Liver (tissue), 9 donors: Measurements from ENCODE around the gene ANKRD13B. TPM values are rescaled to one million over a fixed set of nuclear protein-coding genes. Genes with fewer than 3 reads are reported as not detected.

Experiments used
- DNase-seq: peaks from one replicate; pipeline ENCODE4 v3.0.0-alpha.2; 2017; ENCODE audit warnings: low spot score
- H3K27ac ChIP-seq, 2 donors: one replicate each; pipeline ENCODE4 v1.7.0; 2013; ENCODE audit warnings: inconsistent platforms in 2 of 2, low read length in 2 of 2, control low read depth in 1 of 2, low read depth in 1 of 2, mild to moderate bottlenecking in 1 of 2
- H3K27me3 ChIP-seq, 4 donors: one replicate each; pipeline versions ENCODE4 v1.6.1 to v1.7.0; 2013; ENCODE audit warnings: low read length in 3 of 4, inconsistent platforms in 1 of 4, mild to moderate bottlenecking in 1 of 4, moderate library complexity in 1 of 4; ENCODE audit not compliant: control insufficient read depth in 4 of 4, insufficient read depth in 4 of 4
- H3K36me3 ChIP-seq, 4 donors: one replicate each; pipeline versions ENCODE4 v1.6.1 to v1.7.0; 2013; ENCODE audit warnings: low read length in 3 of 4, mild to moderate bottlenecking in 3 of 4, low read depth in 1 of 4, moderate library complexity in 1 of 4; ENCODE audit not compliant: control insufficient read depth in 4 of 4, insufficient read depth in 3 of 4
- H3K4me1 ChIP-seq, 4 donors: one replicate each; pipeline versions ENCODE4 v1.6.1 to v1.7.0; 2013; ENCODE audit warnings: low read length in 3 of 4, mild to moderate bottlenecking in 3 of 4, moderate library complexity in 1 of 4; ENCODE audit not compliant: control insufficient read depth in 4 of 4, insufficient read depth in 4 of 4
- H3K4me3 ChIP-seq, 3 donors: one replicate each; pipeline versions ENCODE4 v1.6.1 to v1.7.0; 2013; ENCODE audit warnings: low read length in 3 of 3, control low read depth in 1 of 3, low read depth in 1 of 3, mild to moderate bottlenecking in 1 of 3
- H3K9ac ChIP-seq, 2 donors: one replicate each; pipeline ENCODE4 v1.7.0; 2013; ENCODE audit warnings: low read length in 2 of 2, mild to moderate bottlenecking in 2 of 2, moderate library complexity in 2 of 2, control low read depth in 1 of 2, low read depth in 1 of 2
- H3K9me3 ChIP-seq, 4 donors: one replicate each; pipeline versions ENCODE4 v1.6.1 to v1.7.0; 2013; ENCODE audit warnings: low read length in 3 of 4; ENCODE audit not compliant: control insufficient read depth in 4 of 4
- ATF3 ChIP-seq: IDR thresholded peaks from 2 replicates; pipeline ENCODE4 v1.6.1; 2016; ENCODE audit warnings: antibody characterized with exemption
- CTCF ChIP-seq: fragments of 150-350 bp; IDR thresholded peaks from 2 replicates; pipeline ENCODE4 v1.5.1; 2017; ENCODE audit warnings: improper control_type of control experiment, low read depth, low read length; ENCODE audit not compliant: missing input control
- EGR1 ChIP-seq, 2 donors: IDR thresholded peaks; 2 replicates each; pipeline ENCODE4 v1.6.1; 2016 to 2018; ENCODE audit warnings: antibody characterized with exemption in 2 of 2, low read depth in 2 of 2
- FOXA1 ChIP-seq: IDR thresholded peaks from 2 replicates; pipeline ENCODE4 v1.6.1; 2016; ENCODE audit warnings: antibody characterized with exemption
- FOXA2 ChIP-seq: IDR thresholded peaks from 2 replicates; pipeline ENCODE4 v1.6.1; 2016; ENCODE audit warnings: antibody characterized with exemption
- GABPA ChIP-seq, 2 donors: IDR thresholded peaks in 1 of 2; conservative IDR thresholded peaks in 1 of 2; 2 replicates each; pipeline ENCODE4 v1.6.1; 2016; ENCODE audit warnings: antibody characterized with exemption in 2 of 2, mild to moderate bottlenecking in 1 of 2, moderate library complexity in 1 of 2
- HNF4A ChIP-seq, 2 donors: conservative IDR thresholded peaks; 2 replicates each; pipeline ENCODE4 v1.6.1; 2016; ENCODE audit warnings: antibody characterized with exemption in 2 of 2, mild to moderate bottlenecking in 2 of 2
- HNF4G ChIP-seq: IDR thresholded peaks from 2 replicates; pipeline ENCODE4 v1.6.1; 2016; ENCODE audit warnings: antibody characterized with exemption
- JUND ChIP-seq, 2 donors: IDR thresholded peaks; 2 replicates each; pipeline ENCODE4 v1.6.1; 2016; ENCODE audit warnings: antibody characterized with exemption in 2 of 2
- NR2F2 ChIP-seq: IDR thresholded peaks from 2 replicates; pipeline ENCODE4 v1.6.1; 2016; ENCODE audit warnings: antibody characterized with exemption
- RAD21 ChIP-seq, 2 donors: IDR thresholded peaks; 2 replicates each; pipeline ENCODE4 v1.6.1; 2016; ENCODE audit warnings: antibody characterized with exemption in 2 of 2, mild to moderate bottlenecking in 2 of 2
- RXRA ChIP-seq, 2 donors: IDR thresholded peaks; 2 replicates each; pipeline ENCODE4 v1.6.1; 2017 to 2018; ENCODE audit warnings: antibody characterized with exemption in 2 of 2, mild to moderate bottlenecking in 1 of 2
- SP1 ChIP-seq: IDR thresholded peaks from 2 replicates; pipeline ENCODE4 v1.6.1; 2018; ENCODE audit warnings: antibody characterized with exemption, mild to moderate bottlenecking
- TAF1 ChIP-seq: conservative IDR thresholded peaks from 2 replicates; pipeline ENCODE4 v1.6.1; 2016; ENCODE audit warnings: antibody characterized with exemption, mild to moderate bottlenecking
- YY1 ChIP-seq: IDR thresholded peaks from 2 replicates; pipeline ENCODE4 v1.6.1; 2016; ENCODE audit warnings: antibody characterized with exemption, mild to moderate bottlenecking
- WGBS: extraction: QIAGEN DNeasy Blood & Tissue Kit; methylation state at CpG from one replicate; pipeline ENCODE4 v1.1.7; 2013; 5-methylcytosine and 5-hydroxymethylcytosine counted together
- polyA plus RNA-seq, 2 donors: library from polyadenylated mRNA; stranded (reverse) in 1 of 2; unstranded in 1 of 2; fragments of 200-250 nt in 1 of 2; fragments of >200 nt in 1 of 2; fragmentation: Nextera tagmentation in 1 of 2; extraction: Ambion mirVana in 1 of 2; gene quantifications; one replicate each; pipeline versions ENCODE4 v1.2.1 to v1.2.3, GENCODE V29; 2013 to 2015
- total RNA-seq, 2 donors: library from RNA; depleted of rRNA; stranded (reverse); fragments of >200 nt; gene quantifications; one replicate each; pipeline ENCODE4 v1.2.3, GENCODE V29; 2014
- TF ChIP-seq, protein P1 (sequence below): IDR thresholded peaks from 2 replicates; pipeline ENCODE4 v1.6.1; 2016; ENCODE audit warnings: antibody characterized with exemption
- TF ChIP-seq, protein P2 (sequence below): IDR thresholded peaks from 2 replicates; pipeline ENCODE4 v1.6.1; 2016; ENCODE audit warnings: antibody characterized with exemption
- TF ChIP-seq, protein P3 (sequence below): IDR thresholded peaks from 2 replicates; pipeline ENCODE4 v1.6.1; 2016; ENCODE audit warnings: antibody characterized with exemption, mild to moderate bottlenecking
- donor health status: healthy.
- donor health status: healthy.
- donor health status: healthy.
- donor health status: healthy.
- donor health status: healthy.

ANKRD13B gene
- total and polyA plus RNA-seq, 4 donors: 0.06 to 1.6 (median 0.51) TPM

DNA sequence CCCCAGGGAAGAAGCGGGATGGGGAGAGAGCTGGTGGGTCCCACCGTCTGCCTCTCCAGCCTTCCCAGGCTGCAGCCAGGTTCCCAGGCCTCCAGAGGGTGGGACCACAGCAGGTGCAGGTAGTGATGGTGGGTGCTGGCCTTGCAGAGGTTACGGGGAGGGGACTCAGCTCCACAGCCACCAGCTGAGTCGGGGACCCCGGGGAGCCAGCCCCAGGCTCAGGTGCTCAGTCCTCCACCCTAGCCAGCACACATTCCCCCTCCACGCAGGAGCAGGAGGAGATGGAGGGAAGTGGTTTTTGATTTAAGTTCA lies 19.4 kb upstream of the ANKRD13B start:
- Histone ChIP-seq H3K4me1 (peaks cover 21 to 58% (median 46%) of the 10 kb centered on the region in 4 donors), H3K36me3 (peaks cover 3 to 19% (median 6%) of the 10 kb centered on the region in 4 donors), H3K27ac (peak overlapping the region; percentile 53 to 72), H3K9ac (no peak overlapping the region), H3K27me3 (no peaks in the 10 kb centered on the region), H3K4me3 (no peak overlapping the region), H3K9me3 (no peaks in the 10 kb centered on the region)
- WGBS: 93% methylated on average over 6 of the region's 6 CpGs
- TF ChIP-seq SP1 (no peak), EGR1 (IDR thresholded peaks at IDR 0.05; ENCODE audit: low read depth in 2 of 2) (no peak), FOXA2 (no peak), NR2F2 (no peak), FOXA1 (no peak), HNF4G (no peak), ATF3 (no peak), TAF1 (no peak), RAD21 (IDR thresholded peaks at IDR 0.05) (no peak), GABPA (IDR thresholded peaks at IDR 0.05 in 1 of 2, conservative IDR thresholded peaks at IDR 0.05 in 1 of 2) (no peak), JUND (IDR thresholded peaks at IDR 0.05) (no peak), RXRA (IDR thresholded peaks at IDR 0.05) (no peak), CTCF (no peak)
- TF ChIP-seq, protein P1, sequence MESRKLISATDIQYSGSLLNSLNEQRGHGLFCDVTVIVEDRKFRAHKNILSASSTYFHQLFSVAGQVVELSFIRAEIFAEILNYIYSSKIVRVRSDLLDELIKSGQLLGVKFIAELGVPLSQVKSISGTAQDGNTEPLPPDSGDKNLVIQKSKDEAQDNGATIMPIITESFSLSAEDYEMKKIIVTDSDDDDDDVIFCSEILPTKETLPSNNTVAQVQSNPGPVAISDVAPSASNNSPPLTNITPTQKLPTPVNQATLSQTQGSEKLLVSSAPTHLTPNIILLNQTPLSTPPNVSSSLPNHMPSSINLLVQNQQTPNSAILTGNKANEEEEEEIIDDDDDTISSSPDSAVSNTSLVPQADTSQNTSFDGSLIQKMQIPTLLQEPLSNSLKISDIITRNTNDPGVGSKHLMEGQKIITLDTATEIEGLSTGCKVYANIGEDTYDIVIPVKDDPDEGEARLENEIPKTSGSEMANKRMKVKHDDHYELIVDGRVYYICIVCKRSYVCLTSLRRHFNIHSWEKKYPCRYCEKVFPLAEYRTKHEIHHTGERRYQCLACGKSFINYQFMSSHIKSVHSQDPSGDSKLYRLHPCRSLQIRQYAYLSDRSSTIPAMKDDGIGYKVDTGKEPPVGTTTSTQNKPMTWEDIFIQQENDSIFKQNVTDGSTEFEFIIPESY: no peak
- TF ChIP-seq, protein P2, sequence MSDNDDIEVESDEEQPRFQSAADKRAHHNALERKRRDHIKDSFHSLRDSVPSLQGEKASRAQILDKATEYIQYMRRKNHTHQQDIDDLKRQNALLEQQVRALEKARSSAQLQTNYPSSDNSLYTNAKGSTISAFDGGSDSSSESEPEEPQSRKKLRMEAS: no peak
- DNase-seq: no peak

DNA sequence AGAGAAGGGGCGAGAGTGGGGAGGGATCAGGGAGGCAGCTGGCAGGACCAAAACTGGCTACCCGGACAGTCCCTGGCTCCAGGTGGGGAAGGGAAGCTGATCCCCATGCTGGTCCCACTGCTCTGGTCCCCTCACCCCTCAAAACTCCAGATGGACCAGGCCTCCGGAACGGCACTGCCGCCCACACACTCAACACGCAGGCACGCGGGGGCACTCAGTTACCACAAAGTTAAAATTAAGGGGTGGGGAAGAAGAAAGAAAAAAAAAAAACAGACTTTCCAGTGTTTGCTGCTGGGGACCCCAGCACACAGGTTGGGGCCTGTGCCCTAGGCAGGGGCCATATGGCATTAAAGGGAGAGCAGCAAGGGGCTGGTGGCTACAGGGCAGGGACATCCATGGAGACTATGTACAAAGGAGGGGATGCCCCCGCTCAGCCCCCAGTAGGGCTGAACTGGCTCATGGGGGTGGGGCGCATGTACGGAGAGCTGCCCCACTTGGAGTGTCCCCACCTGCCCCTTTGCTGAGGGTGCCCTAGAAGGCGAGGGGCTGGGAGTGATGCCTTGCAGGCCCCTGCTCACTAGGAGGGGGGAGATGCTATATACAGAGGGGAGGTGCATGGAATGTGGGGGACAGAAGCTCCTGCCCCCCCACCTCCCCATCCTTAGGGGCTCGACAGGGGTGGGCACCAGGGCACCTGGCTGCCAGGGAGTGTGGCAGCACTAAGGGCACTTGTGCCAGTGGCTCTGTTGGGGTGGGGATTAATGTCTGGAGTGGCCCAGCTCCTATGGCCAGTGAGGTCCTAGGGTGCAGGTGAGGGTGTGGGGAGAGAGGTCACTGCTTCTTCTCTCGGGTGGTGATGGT lies 18.8 kb upstream of the ANKRD13B start:
- H3K4me3 ChIP-seq: no peak overlapping the region
- DNase-seq: no peak
- H3K36me3 ChIP-seq: peaks cover 3 to 19% (median 6%) of the 10 kb centered on the region in 4 donors
- H3K9ac ChIP-seq: no peak overlapping the region
- H3K27me3 ChIP-seq: no peaks in the 10 kb centered on the region
- H3K9me3 ChIP-seq: no peaks in the 10 kb centered on the region
- peak overlapping the region; percentile 49 to 72 for H3K27ac ChIP-seq
- 78% methylated on average over 14 of the region's 14 CpGs for WGBS
- H3K4me1 ChIP-seq: peaks cover 21 to 52% (median 42%) of the 10 kb centered on the region in 4 donors
- TF ChIP-seq FOXA2: no peak
- no peak for TF ChIP-seq RXRA (IDR thresholded peaks at IDR 0.05)
- TF ChIP-seq GABPA (IDR thresholded peaks at IDR 0.05 in 1 of 2, conservative IDR thresholded peaks at IDR 0.05 in 1 of 2): no peak
- TF ChIP-seq RAD21 (IDR thresholded peaks at IDR 0.05): no peak
- no peak for TF ChIP-seq EGR1 (IDR thresholded peaks at IDR 0.05; ENCODE audit: low read depth in 2 of 2)
- TF ChIP-seq, protein P3, sequence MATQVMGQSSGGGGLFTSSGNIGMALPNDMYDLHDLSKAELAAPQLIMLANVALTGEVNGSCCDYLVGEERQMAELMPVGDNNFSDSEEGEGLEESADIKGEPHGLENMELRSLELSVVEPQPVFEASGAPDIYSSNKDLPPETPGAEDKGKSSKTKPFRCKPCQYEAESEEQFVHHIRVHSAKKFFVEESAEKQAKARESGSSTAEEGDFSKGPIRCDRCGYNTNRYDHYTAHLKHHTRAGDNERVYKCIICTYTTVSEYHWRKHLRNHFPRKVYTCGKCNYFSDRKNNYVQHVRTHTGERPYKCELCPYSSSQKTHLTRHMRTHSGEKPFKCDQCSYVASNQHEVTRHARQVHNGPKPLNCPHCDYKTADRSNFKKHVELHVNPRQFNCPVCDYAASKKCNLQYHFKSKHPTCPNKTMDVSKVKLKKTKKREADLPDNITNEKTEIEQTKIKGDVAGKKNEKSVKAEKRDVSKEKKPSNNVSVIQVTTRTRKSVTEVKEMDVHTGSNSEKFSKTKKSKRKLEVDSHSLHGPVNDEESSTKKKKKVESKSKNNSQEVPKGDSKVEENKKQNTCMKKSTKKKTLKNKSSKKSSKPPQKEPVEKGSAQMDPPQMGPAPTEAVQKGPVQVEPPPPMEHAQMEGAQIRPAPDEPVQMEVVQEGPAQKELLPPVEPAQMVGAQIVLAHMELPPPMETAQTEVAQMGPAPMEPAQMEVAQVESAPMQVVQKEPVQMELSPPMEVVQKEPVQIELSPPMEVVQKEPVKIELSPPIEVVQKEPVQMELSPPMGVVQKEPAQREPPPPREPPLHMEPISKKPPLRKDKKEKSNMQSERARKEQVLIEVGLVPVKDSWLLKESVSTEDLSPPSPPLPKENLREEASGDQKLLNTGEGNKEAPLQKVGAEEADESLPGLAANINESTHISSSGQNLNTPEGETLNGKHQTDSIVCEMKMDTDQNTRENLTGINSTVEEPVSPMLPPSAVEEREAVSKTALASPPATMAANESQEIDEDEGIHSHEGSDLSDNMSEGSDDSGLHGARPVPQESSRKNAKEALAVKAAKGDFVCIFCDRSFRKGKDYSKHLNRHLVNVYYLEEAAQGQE: no peak
- no peak for TF ChIP-seq HNF4G
- TF ChIP-seq ATF3: no peak
- no peak for TF ChIP-seq HNF4A (conservative IDR thresholded peaks at IDR 0.05)
- TF ChIP-seq, protein P2: no peak
- TF ChIP-seq TAF1: no peak
- TF ChIP-seq, protein P1: no peak
- no peak for TF ChIP-seq JUND (IDR thresholded peaks at IDR 0.05)
- TF ChIP-seq NR2F2: no peak
- no peak for TF ChIP-seq FOXA1
- TF ChIP-seq YY1: no peak
